HG02588 (cell line): ENCODE data around the gene EGFL8.
"Not testable (repeated sequence)": the region's sequence is repeated elsewhere in the genome, so short reads cannot be mapped to it uniquely, and the experiment has no call there.

Source experiments
- ATAC-seq: cut with Tn5 transposase; IDR thresholded peaks from one replicate; pipeline ENCODE4 v1.9.1; 2021; ENCODE audit warnings: mild to moderate bottlenecking, moderate library complexity; ENCODE audit not compliant: unreplicated experiment

EGFL8 gene

GRCh38 chr6:32164295-32164694, at the start of gene EGFL8:
Gene EGFL8 (plus strand): TSS chr6:32164595. CDS start chr6:32166166, 1,571 bp downstream.
- no peak for ATAC-seq

- ATAC-seq = no peak
Measured at GRCh38 chr6:32114796-32115195, 49.6 kb upstream of the EGFL8 start.

GRCh38 chr6:32115623-32116022, 48.8 kb upstream of the EGFL8 start:
- ATAC-seq = no peak

GRCh38 chr6:32116674-32117073, 47.7 kb upstream of the EGFL8 start:
- no peak for ATAC-seq

- no peak for ATAC-seq
Measured at GRCh38 chr6:32117461-32117860, 46.9 kb upstream of the EGFL8 start.

GRCh38 chr6:32118782-32119628, 45.4 kb upstream of the EGFL8 start:
- no peak for ATAC-seq

- no peak for ATAC-seq
Measured at GRCh38 chr6:32120573-32121059, 43.8 kb upstream of the EGFL8 start.

GRCh38 chr6:32123681-32124080, 40.7 kb upstream of the EGFL8 start:
- ATAC-seq = no peak

- ATAC-seq = no peak
Measured at GRCh38 chr6:32126880-32127279, 37.5 kb upstream of the EGFL8 start.

- ATAC-seq = no peak
Measured at GRCh38 chr6:32127409-32127716, 37.0 kb upstream of the EGFL8 start.

GRCh38 chr6:32127717-32128592, 36.4 kb upstream of the EGFL8 start, which contains the start of gene ATF6B:
Gene ATF6B (minus strand): TSS chr6:32128246. CDS start chr6:32128207, 39 bp downstream.
- peak; percentile 81 for ATAC-seq

- ATAC-seq = no peak
Measured at GRCh38 chr6:32128751-32129296, 35.6 kb upstream of the EGFL8 start.

GRCh38 chr6:32129297-32130088, 34.9 kb upstream of the EGFL8 start:
- no peak for ATAC-seq

GRCh38 chr6:32131439-32131948, 32.9 kb upstream of the EGFL8 start:
- no peak for ATAC-seq

GRCh38 chr6:32132110-32132509, 32.3 kb upstream of the EGFL8 start:
- ATAC-seq = no peak

- ATAC-seq = no peak
Measured at GRCh38 chr6:32133786-32134185, 30.6 kb upstream of the EGFL8 start.

GRCh38 chr6:32137454-32137853, 26.9 kb upstream of the EGFL8 start:
- ATAC-seq = no peak

GRCh38 chr6:32139590-32139989, 24.8 kb upstream of the EGFL8 start:
- no peak for ATAC-seq

GRCh38 chr6:32140420-32141046, 23.9 kb upstream of the EGFL8 start:
- ATAC-seq = no peak

GRCh38 chr6:32144238-32144637, 20.2 kb upstream of the EGFL8 start:
- not testable (repeated sequence) for ATAC-seq
